HG03354 (cell line): ENCODE measurements around the gene MAMLD1.

ENCODE experiments used
- ATAC-seq: cut with Tn5 transposase; IDR thresholded peaks from one replicate; pipeline ENCODE4 v1.9.1; 2021; ENCODE audit warnings: mild to moderate bottlenecking; ENCODE audit not compliant: unreplicated experiment, poor library complexity, severe bottlenecking

MAMLD1 gene

GRCh38 chrX:150512461-150512901 lies 149.4 kb downstream of the MAMLD1 start:
- ATAC-seq = no peak

GRCh38 chrX:150513544-150513943 lies 150.4 kb downstream of the MAMLD1 start:
- no peak for ATAC-seq

GRCh38 chrX:150514462-150514861 lies 151.3 kb downstream of the MAMLD1 start:
- no peak for ATAC-seq

- ATAC-seq = no peak
These were observed 152.7 kb downstream of the MAMLD1 start for GRCh38 chrX:150515801-150516200.

- ATAC-seq = no peak
These were observed 154.3 kb downstream of the MAMLD1 start for GRCh38 chrX:150517303-150517910.

GRCh38 chrX:150522494-150522893 lies 159.4 kb downstream of the MAMLD1 start:
- no peak for ATAC-seq

- ATAC-seq = no peak
These were observed 162.2 kb downstream of the MAMLD1 start for GRCh38 chrX:150525061-150525919.

GRCh38 chrX:150526692-150527091 lies 163.6 kb downstream of the MAMLD1 start:
- ATAC-seq = no peak

- no peak for ATAC-seq
These were observed 164.0 kb downstream of the MAMLD1 start for GRCh38 chrX:150527108-150527507.

- ATAC-seq = no peak
These were observed 166.5 kb downstream of the MAMLD1 start for GRCh38 chrX:150529587-150529986.

GRCh38 chrX:150530821-150531220 lies 167.7 kb downstream of the MAMLD1 start:
- no peak for ATAC-seq

- ATAC-seq = no peak
These were observed 168.3 kb downstream of the MAMLD1 start for GRCh38 chrX:150531467-150531866.

GRCh38 chrX:150533863-150534262 lies 170.7 kb downstream of the MAMLD1 start:
- ATAC-seq = no peak

- ATAC-seq = peak; percentile 45
These were observed 173.5 kb downstream of the MAMLD1 start for GRCh38 chrX:150536455-150537116.

GRCh38 chrX:150537851-150538250 lies 174.7 kb downstream of the MAMLD1 start:
- ATAC-seq = no peak

- no peak for ATAC-seq
These were observed 177.8 kb downstream of the MAMLD1 start for GRCh38 chrX:150540965-150541364.

GRCh38 chrX:150542846-150543229 lies 179.7 kb downstream of the MAMLD1 start:
- ATAC-seq = peak; percentile 37

- peak; percentile 45 for ATAC-seq
These were observed 180.4 kb downstream of the MAMLD1 start for GRCh38 chrX:150543230-150544155.

GRCh38 chrX:150544222-150544787 lies 181.2 kb downstream of the MAMLD1 start:
- ATAC-seq = no peak
